GM20000 (cell line): ENCODE data around the gene BMF.

Experiments
- DNase-seq: peaks from one replicate; pipeline ENCODE4 v3.0.0; 2012; ENCODE audit warnings: low spot score
- CTCF ChIP-seq: IDR thresholded peaks from 2 replicates; pipeline ENCODE4 v1.5.1; 2012; ENCODE audit warnings: mild to moderate bottlenecking, control low read depth; ENCODE audit errors: extremely low read depth, missing control alignments

BMF gene

GRCh38 chr15:40097096-40097967 lies 11.3 kb downstream of the BMF start:
- no peak for DNase-seq
- no peak for TF ChIP-seq CTCF

GRCh38 chr15:40096094-40096891 lies 12.4 kb downstream of the BMF start:
- DNase-seq: peak; percentile 55
- TF ChIP-seq CTCF: no peak

- no peak for TF ChIP-seq CTCF
- no peak for DNase-seq
Measured at GRCh38 chr15:40095371-40096093, 13.1 kb downstream of the BMF start.

GRCh38 chr15:40094156-40094555 lies 14.5 kb downstream of the BMF start:
- DNase-seq: no peak
- no peak for TF ChIP-seq CTCF

GRCh38 chr15:40092979-40093869 lies 15.5 kb downstream of the BMF start:
- TF ChIP-seq CTCF: no peak

GRCh38 chr15:40092256-40092978 lies 16.3 kb downstream of the BMF start:
- no peak for DNase-seq
- TF ChIP-seq CTCF: no peak

More at GRCh38 chr15:40092979-40093869, 15.5 kb downstream of the BMF start:
- DNase-seq: no peak
